Measurements from ENCODE around the gene UBE2U. TPM values are rescaled to one million over a fixed set of nuclear protein-coding genes. Genes with fewer than 3 reads are reported as not detected.

Gene UBE2U
- total and polyA plus RNA-seq, 2 of the 4 experiments (the other 2 are of a cell fraction), result not detected

DNA sequence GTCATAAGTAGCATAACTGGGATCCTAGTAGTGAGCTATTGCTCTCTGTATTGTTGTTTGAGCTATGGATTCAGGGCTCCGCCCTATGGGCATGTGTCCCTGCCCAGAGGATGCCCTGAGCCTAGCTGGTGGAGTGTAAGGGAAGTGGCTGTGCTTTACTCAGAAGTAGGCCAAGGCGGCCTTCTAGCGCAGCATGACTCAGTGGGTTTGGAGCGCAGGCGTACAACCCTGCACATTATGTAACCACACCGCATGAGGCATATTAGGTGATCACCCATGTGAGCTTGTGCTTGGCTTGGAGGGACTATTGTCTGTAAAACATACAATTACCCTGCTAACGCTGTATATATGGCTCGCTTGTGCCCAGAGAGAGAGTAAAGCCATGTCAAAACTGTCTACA, 11.1 kb upstream of the UBE2U start:
- 0 out of 2 replicates have a peak overlapping the region, but pooled peaks have one; percentile 2 for H2AK5ac ChIP-seq (ENCODE audit: low read depth, low read length)
- H4K8ac ChIP-seq (ENCODE audit: low read depth in 2 of 2, low read length in 2 of 2), result no peak overlapping the region

More for the DNA sequence above, 11.1 kb upstream of the UBE2U start:
- H3K4me3 ChIP-seq (ENCODE audit: insufficient read depth, low read depth, low read length), result no peak overlapping the region
- DNase-seq (no peak), ATAC-seq (ENCODE audit: low read depth) (no peak)
- POLR2A ChIA-PET (ENCODE audit: unreplicated experiment), result no interaction called here
- no peak overlapping the region for H3K23ac ChIP-seq (ENCODE audit: low read depth, low read length)
- H3K27me3 ChIP-seq (ENCODE audit: control insufficient read depth, insufficient read depth, low read length), result no peaks in the 10 kb centered on the region
- no peak overlapping the region for H3K27ac ChIP-seq (ENCODE audit: insufficient read depth, low read length)
- no peaks in the 10 kb centered on the region for H4K20me1 ChIP-seq (ENCODE audit: insufficient read depth, low read length)
- intact Hi-C loops (cut with micrococcal nuclease) (no loop called here), in situ Hi-C loops (cut with MboI; ENCODE audit: low sequenced_read_pairs) (no loop called here), dilution Hi-C loops (cut with HindIII; ENCODE audit: low sequenced_read_pairs, unreplicated experiment) (no loop called here)
- no peak overlapping the region for H2BK120ac ChIP-seq (ENCODE audit: low read depth, low read length)
- no peak overlapping the region for H3K9ac ChIP-seq (ENCODE audit: low read depth, low read length)
- no peak overlapping the region for H2BK5ac ChIP-seq (ENCODE audit: low read depth, low read length, poor library complexity, severe bottlenecking)
- BruUV-seq (replicated peaks), result no TSS peak
- no peaks in the 10 kb centered on the region for H3K9me1 ChIP-seq (ENCODE audit: insufficient read depth, low read length)
- no peak overlapping the region for H2BK15ac ChIP-seq (ENCODE audit: low read depth, low read length)
- no peaks in the 10 kb centered on the region for H3K79me1 ChIP-seq (ENCODE audit: low read depth in 1 of 2, low read length in 2 of 2)
- no peaks in the 10 kb centered on the region for H3K9me3 ChIP-seq (ENCODE audit: control insufficient read depth, insufficient read depth, low read length)
- no peak overlapping the region for H2AFZ ChIP-seq (replicated peaks; ENCODE audit: low read length, poor library complexity)
- no peak overlapping the region for H3K56ac ChIP-seq (ENCODE audit: extremely low read depth, insufficient read depth, low read length)
- H3K36me3 ChIP-seq (ENCODE audit: control insufficient read depth, insufficient read depth, low read length), result no peaks in the 10 kb centered on the region
- TF ChIP-seq ELK1 (IDR thresholded peaks at IDR 0.05; ENCODE audit: borderline replicate concordance, low read depth, low read length), result no peak
- no peak for TF ChIP-seq USF2 (IDR thresholded peaks at IDR 0.05; ENCODE audit: low read depth, low read length)
- TF ChIP-seq, protein P1, sequence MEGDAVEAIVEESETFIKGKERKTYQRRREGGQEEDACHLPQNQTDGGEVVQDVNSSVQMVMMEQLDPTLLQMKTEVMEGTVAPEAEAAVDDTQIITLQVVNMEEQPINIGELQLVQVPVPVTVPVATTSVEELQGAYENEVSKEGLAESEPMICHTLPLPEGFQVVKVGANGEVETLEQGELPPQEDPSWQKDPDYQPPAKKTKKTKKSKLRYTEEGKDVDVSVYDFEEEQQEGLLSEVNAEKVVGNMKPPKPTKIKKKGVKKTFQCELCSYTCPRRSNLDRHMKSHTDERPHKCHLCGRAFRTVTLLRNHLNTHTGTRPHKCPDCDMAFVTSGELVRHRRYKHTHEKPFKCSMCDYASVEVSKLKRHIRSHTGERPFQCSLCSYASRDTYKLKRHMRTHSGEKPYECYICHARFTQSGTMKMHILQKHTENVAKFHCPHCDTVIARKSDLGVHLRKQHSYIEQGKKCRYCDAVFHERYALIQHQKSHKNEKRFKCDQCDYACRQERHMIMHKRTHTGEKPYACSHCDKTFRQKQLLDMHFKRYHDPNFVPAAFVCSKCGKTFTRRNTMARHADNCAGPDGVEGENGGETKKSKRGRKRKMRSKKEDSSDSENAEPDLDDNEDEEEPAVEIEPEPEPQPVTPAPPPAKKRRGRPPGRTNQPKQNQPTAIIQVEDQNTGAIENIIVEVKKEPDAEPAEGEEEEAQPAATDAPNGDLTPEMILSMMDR (conservative IDR thresholded peaks at IDR 0.05; ENCODE audit: low read depth, low read length), result no peak
- no peak for TF ChIP-seq POLR2A (IDR thresholded peaks at IDR 0.05; ENCODE audit: low read depth, low read length)
- TF ChIP-seq MAZ (IDR thresholded peaks at IDR 0.05; ENCODE audit: borderline replicate concordance, low read depth, low read length), result no peak
- TF ChIP-seq RCOR1 (IDR thresholded peaks at IDR 0.05; ENCODE audit: insufficient replicate concordance, low read length), result no peak
- no peak for TF ChIP-seq BHLHE40 (IDR thresholded peaks at IDR 0.05; ENCODE audit: low read depth, low read length)
- TF ChIP-seq RFX5 (IDR thresholded peaks at IDR 0.05; ENCODE audit: low read depth, low read length), result no peak
- TF ChIP-seq RAD21 (IDR thresholded peaks at IDR 0.05; ENCODE audit: low read length), result no peak
- TF ChIP-seq MAFK (IDR thresholded peaks at IDR 0.05; ENCODE audit: low read depth, low read length), result no peak
- no peak for TF ChIP-seq FOS (IDR thresholded peaks at IDR 0.05; ENCODE audit: low read depth, low read length)
- TF ChIP-seq CHD1 (IDR thresholded peaks at IDR 0.05; ENCODE audit: low read depth, low read length), result no peak
- TF ChIP-seq MXI1 (IDR thresholded peaks at IDR 0.05; ENCODE audit: borderline replicate concordance, low read depth, low read length), result no peak
- no peak for TF ChIP-seq SMC3 (IDR thresholded peaks at IDR 0.05; ENCODE audit: low read depth, low read length)
- no peak for TF ChIP-seq CEBPB (IDR thresholded peaks at IDR 0.05; ENCODE audit: low read depth, low read length)
- H3K4me2 ChIP-seq (ENCODE audit: low read depth, low read length), result no peak overlapping the region
- no peaks in the 10 kb centered on the region for H3K4me1 ChIP-seq (ENCODE audit: control insufficient read depth, insufficient read depth, low read length)
- H3K4ac ChIP-seq (ENCODE audit: low read depth, low read length), result no peak overlapping the region
- no peak overlapping the region for H4K91ac ChIP-seq (ENCODE audit: insufficient read depth, low read depth, low read length)
- H2AK9ac ChIP-seq (replicated peaks; ENCODE audit: low read depth, low read length, poor library complexity), result no peak overlapping the region
- CTCF ChIA-PET, result interaction anchor here (0.5 kb wide), 1 partner anchor 1653 kb away, joined by 3 read pairs; no protein-coding TSS in a partner anchor
- H4K5ac ChIP-seq (ENCODE audit: low read depth, low read length), result no peak overlapping the region
- no peak overlapping the region for H3K18ac ChIP-seq (ENCODE audit: low read depth, low read length)
- no peak overlapping the region for H2BK20ac ChIP-seq (ENCODE audit: low read depth, low read length)
- no peak overlapping the region for H3K14ac ChIP-seq (replicated peaks; ENCODE audit: low read depth, low read length)
- no CpG with 5 or more reads among the region's 8 CpGs for WGBS, 2 experiments (ENCODE audit: extremely low coverage in 2 of 2, insufficient read length in 1 of 2)
